Prostate gland (tissue), 2 donors: ENCODE results near the gene PDZRN4. TPM values are rescaled to one million over a fixed set of nuclear protein-coding genes. Genes with fewer than 3 reads are reported as not detected.
A peak's percentile ranks its signal among the peaks of the same experiment; 100 is the strongest.
"Not testable (repeated sequence)": the region's sequence is repeated elsewhere in the genome, so short reads cannot be mapped to it uniquely, and the experiment has no call there.

Experiments
- DNase-seq: peaks from one replicate; pipeline ENCODE4 v3.0.0-alpha.2; 2019; ENCODE audit warnings: low spot score
- H3K27ac ChIP-seq, 2 donors: fragments of 200-600 bp; sonication (generic); 2 replicates each; pipeline ENCODE4 v1.5.1; 2017 to 2019
- H3K27me3 ChIP-seq: fragments of 200-600 bp; sonication (generic); replicated peaks from 2 replicates; pipeline ENCODE4 v1.5.1; 2019; ENCODE audit not compliant: insufficient read depth
- H3K36me3 ChIP-seq, 2 donors: fragments of 200-600 bp; sonication (generic); 1 replicate in 1 of 2; 2 replicates in 1 of 2; pipeline versions ENCODE4 v1.5.1 to v1.8.1; 2017 to 2019
- H3K4me1 ChIP-seq: fragments of 200-600 bp; sonication (generic); replicated peaks from 2 replicates; pipeline ENCODE4 v1.5.1; 2019
- H3K4me3 ChIP-seq, 2 donors: fragments of 200-600 bp; sonication (generic); 2 replicates each; pipeline ENCODE4 v1.5.1; 2017 to 2019
- H3K9me3 ChIP-seq: fragments of 200-600 bp; sonication (generic); 2 replicates; pipeline ENCODE4 v1.5.1; 2017
- CTCF ChIP-seq, 4 experiments: fragments of 200-600 bp in 2 of 4; fragments of 450-650 bp in 2 of 4; sonication (generic) in 2 of 4; IDR thresholded peaks; 1 replicate in 3 of 4; 2 replicates in 1 of 4; pipeline ENCODE4 v1.5.1; 2016 to 2019; ENCODE audit warnings: antibody characterized with exemption in 4 of 4, mild to moderate bottlenecking in 2 of 4, moderate library complexity in 2 of 4
- POLR2A ChIP-seq: fragments of 450-650 bp; IDR thresholded peaks from one replicate; pipeline ENCODE4 v1.6.1; 2016; ENCODE audit warnings: antibody characterized with exemption, mild to moderate bottlenecking
- POLR2AphosphoS5 ChIP-seq: sonication (generic); formaldehyde crosslinking; IDR thresholded peaks from one replicate; pipeline ENCODE4 v1.6.1; 2017; ENCODE audit warnings: antibody characterized with exemption
- WGBS: methylation state at CpG from one replicate; pipeline ENCODE4 v1.1.5; 2018; 5-methylcytosine and 5-hydroxymethylcytosine counted together
- intact Hi-C: fragments of 100-400 bp; cut with DNase I; formaldehyde crosslinking; loops from one replicate; pipeline ENCODE4 v1.14.2; 2022
- total RNA-seq, 2 donors: library from RNA; depleted of rRNA; stranded (reverse); fragments of >200 nt; gene quantifications; one replicate each; pipeline ENCODE4 v1.1.0, GENCODE V29; 2016

Gene PDZRN4
- total RNA-seq, 2 donors from 2014 or later, result 6.5 to 21.1 TPM

DNA sequence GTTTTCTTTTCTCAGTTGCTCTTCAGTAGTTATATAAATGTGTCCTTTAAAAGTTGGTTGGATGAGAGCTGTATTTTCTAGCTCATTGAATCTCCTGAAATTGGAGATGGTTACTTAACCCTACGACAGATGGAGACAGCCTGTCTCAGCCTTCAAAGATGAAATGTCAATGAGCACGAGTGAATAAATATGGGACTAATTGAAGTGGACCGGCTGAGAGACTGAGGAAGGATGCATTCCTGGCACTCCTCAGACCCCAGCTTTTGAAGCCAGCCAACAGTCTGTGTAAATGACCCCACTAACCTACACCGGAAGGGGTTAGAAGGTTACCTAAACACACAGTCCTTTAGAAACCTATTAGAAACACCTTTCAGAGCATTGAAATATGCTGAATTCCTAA, 46.6 kb downstream of the PDZRN4 start:
- Histone ChIP-seq H3K9me3 (no peaks in the 10 kb centered on the region), H3K36me3 (no peaks in the 10 kb centered on the region), H3K4me1 (no peaks in the 10 kb centered on the region), H3K4me3 (no peak overlapping the region), H3K27ac (no peak overlapping the region), H3K27me3 (no peaks in the 10 kb centered on the region)
- intact Hi-C loops, result no loop called here
- no peak for TF ChIP-seq POLR2A
- no peak for TF ChIP-seq POLR2AphosphoS5
- DNase-seq, result no peak
- 63% methylated on average over 4 of the region's 4 CpGs for WGBS

DNA sequence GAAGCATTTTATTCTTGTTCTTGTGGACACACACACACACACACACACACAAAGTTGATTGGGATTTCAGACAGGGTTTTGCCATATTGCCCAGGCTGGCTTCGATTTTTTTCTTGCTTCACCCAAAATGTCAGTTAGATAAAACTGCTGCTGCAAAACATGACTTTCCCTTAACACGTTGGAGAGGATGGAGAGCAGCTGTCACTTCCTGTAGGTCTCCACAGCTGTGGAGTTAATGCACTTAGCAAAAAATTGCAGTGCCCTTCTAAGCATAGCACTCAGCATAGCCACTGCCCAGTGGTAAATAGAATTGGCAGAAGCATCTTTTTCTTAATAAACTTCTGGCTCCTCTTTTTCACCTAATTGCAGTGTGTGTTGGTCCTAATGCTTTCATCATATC, 54.5 kb downstream of the PDZRN4 start:
- no peak overlapping the region for H3K27ac ChIP-seq
- 49% methylated on average over 2 of the region's 2 CpGs for WGBS
- intact Hi-C loops, result no loop called here
- no peak for DNase-seq
- TF ChIP-seq POLR2AphosphoS5, result no peak
- TF ChIP-seq CTCF (IDR thresholded peaks at IDR 0.05), result no peak
- no peak for TF ChIP-seq POLR2A
- H3K27me3 ChIP-seq, result no peaks in the 10 kb centered on the region
- no peaks in the 10 kb centered on the region for H3K4me1 ChIP-seq
- H3K4me3 ChIP-seq, result no peak overlapping the region
- no peaks in the 10 kb centered on the region for H3K36me3 ChIP-seq
- no peaks in the 10 kb centered on the region for H3K9me3 ChIP-seq

- Histone ChIP-seq H3K36me3 (no peaks in the 10 kb centered on the region), H3K27ac (no peak overlapping the region), H3K4me1 (no peaks in the 10 kb centered on the region), H3K4me3 (no peak overlapping the region), H3K27me3 (no peaks in the 10 kb centered on the region), H3K9me3 (no peaks in the 10 kb centered on the region)
- TF ChIP-seq POLR2A (no peak), POLR2AphosphoS5 (no peak), CTCF (IDR thresholded peaks at IDR 0.05) (no peak)
- intact Hi-C loops, result no loop called here
- no peak for DNase-seq
- 89% methylated on average over 2 of the region's 2 CpGs for WGBS
These were observed 60.3 kb downstream of the PDZRN4 start for GRCh38 chr12:41248391-41248790.

DNA sequence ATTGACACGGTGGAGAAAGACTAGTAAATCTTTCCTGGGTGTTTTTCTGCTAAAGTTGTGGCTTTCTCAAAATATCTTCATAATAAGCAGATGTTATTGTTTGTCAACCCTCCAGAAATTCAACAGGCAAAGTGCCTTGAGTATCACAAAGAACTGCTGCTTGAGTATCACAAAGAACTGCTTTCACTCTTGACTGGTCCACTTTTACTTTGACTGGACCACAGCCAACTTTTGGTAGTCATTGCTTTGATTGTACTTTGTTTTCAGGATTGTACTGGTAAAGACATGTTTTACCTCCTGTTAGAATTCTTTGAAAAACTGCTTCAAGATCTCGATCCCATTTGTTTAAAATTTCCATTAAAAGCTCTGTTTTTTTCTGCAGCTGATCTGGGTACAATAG, 62.6 kb downstream of the PDZRN4 start:
- Histone ChIP-seq H3K27ac (no peak overlapping the region), H3K4me3 (no peak overlapping the region), H3K9me3 (no peaks in the 10 kb centered on the region), H3K36me3 (no peaks in the 10 kb centered on the region), H3K4me1 (no peaks in the 10 kb centered on the region), H3K27me3 (no peaks in the 10 kb centered on the region)
- 30% methylated on average over 2 of the region's 2 CpGs for WGBS
- TF ChIP-seq POLR2AphosphoS5 (no peak), CTCF (IDR thresholded peaks at IDR 0.05) (no peak), POLR2A (no peak)
- DNase-seq, result peak; percentile 15
- intact Hi-C loops, result no loop called here

GRCh38 chr12:41254004-41254914, 66.1 kb downstream of the PDZRN4 start:
- H3K4me1 ChIP-seq, result no peaks in the 10 kb centered on the region
- intact Hi-C loops, result no loop called here
- no peaks in the 10 kb centered on the region for H3K36me3 ChIP-seq
- TF ChIP-seq CTCF (IDR thresholded peaks at IDR 0.05) (no peak), POLR2A (no peak), POLR2AphosphoS5 (no peak)
- H3K27me3 ChIP-seq, result no peaks in the 10 kb centered on the region
- H3K9me3 ChIP-seq, result no peaks in the 10 kb centered on the region
- no peak overlapping the region for H3K4me3 ChIP-seq
- H3K27ac ChIP-seq, result no peak overlapping the region
- 74% methylated on average over 4 of the region's 4 CpGs for WGBS
- no peak for DNase-seq

DNA sequence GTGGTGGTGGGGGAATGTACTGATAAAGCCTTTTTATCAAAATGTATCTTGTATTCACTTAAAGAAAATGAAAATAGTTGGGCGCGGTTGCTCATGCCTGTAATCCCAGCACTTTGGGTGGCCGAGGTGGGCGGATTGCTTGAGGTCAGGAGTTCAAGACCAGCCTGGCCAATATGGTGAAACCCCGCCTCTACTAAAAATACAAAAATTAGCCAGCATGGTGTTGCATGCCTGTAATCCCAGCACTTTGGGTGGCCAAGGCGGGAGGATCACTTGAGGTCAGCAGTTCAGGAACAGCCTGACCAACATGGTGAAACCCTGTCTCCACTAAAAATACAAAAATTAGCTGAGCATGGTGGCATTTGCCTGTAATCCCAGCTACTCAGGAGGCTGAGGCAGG, 75.1 kb downstream of the PDZRN4 start:
- DNase-seq, H3K27ac ChIP-seq, intact Hi-C loops, H3K9me3 ChIP-seq, H3K27me3 ChIP-seq, H3K4me3 ChIP-seq, H3K4me1 ChIP-seq, H3K36me3 ChIP-seq: not testable (repeated sequence)
- WGBS, result 81% methylated on average over 6 of the region's 6 CpGs
